ENCODE data around the gene MYEOV. TPM values are rescaled to one million over a fixed set of nuclear protein-coding genes. Genes with fewer than 3 reads are reported as not detected.

The MYEOV gene
- total and polyA plus RNA-seq, 10 of the 15 experiments (the other 5 are each of a cell fraction or from before 2014, with no cell fraction given), result 0.05 to 0.40 (median 0.26) TPM; not detected in 3

GRCh38 chr11:69333879-69334278, 39.9 kb downstream of the MYEOV start:
- CTCF ChIA-PET, result interaction anchor here (0.8 to 1.8 kb wide), 4 partner anchors 11 to 41 kb away, joined by 3 to 5 read pairs (median 4); no protein-coding TSS in a partner anchor
- TF ChIP-seq EP300 (IDR thresholded peaks at IDR 0.05; ENCODE audit: borderline replicate concordance in 1 of 2, control insufficient read depth in 1 of 2, low read depth in 2 of 2, low read length in 2 of 2), result no peak
- TF ChIP-seq, protein P1, sequence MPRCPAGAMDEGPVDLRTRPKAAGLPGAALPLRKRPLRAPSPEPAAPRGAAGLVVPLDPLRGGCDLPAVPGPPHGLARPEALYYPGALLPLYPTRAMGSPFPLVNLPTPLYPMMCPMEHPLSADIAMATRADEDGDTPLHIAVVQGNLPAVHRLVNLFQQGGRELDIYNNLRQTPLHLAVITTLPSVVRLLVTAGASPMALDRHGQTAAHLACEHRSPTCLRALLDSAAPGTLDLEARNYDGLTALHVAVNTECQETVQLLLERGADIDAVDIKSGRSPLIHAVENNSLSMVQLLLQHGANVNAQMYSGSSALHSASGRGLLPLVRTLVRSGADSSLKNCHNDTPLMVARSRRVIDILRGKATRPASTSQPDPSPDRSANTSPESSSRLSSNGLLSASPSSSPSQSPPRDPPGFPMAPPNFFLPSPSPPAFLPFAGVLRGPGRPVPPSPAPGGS (IDR thresholded peaks at IDR 0.05; ENCODE audit: borderline replicate concordance, insufficient read depth, low read depth, low read length, poor library complexity, severe bottlenecking), result no peak
- TF ChIP-seq SREBF1 (IDR thresholded peaks at IDR 0.05; ENCODE audit: low read length), result no peak
- TF ChIP-seq ETV6 (conservative IDR thresholded peaks at IDR 0.05 in 1 of 2, IDR thresholded peaks at IDR 0.05 in 1 of 2; ENCODE audit: borderline replicate concordance in 1 of 2, low read depth in 1 of 2), result no peak
- TF ChIP-seq RFX5 (IDR thresholded peaks at IDR 0.05; ENCODE audit: low read depth, low read length), result no peak
- no peak for TF ChIP-seq JUNB (IDR thresholded peaks at IDR 0.05)
- no peaks in the 10 kb centered on the region for H3K27me3 ChIP-seq (replicated peaks in 1 of 2; ENCODE audit: control insufficient read depth in 2 of 2, insufficient read depth in 2 of 2, low read length in 1 of 2)
- no peaks in the 10 kb centered on the region for H3K36me3 ChIP-seq (ENCODE audit: control insufficient read depth in 2 of 2, insufficient read depth in 2 of 2, low read length in 1 of 2)
- no peak overlapping the region for H3K27ac ChIP-seq (ENCODE audit: control insufficient read depth, insufficient read depth)
- FAIRE-seq, result no peak
- H3K9ac ChIP-seq (ENCODE audit: control insufficient read depth, insufficient read depth, low read length), result no peak overlapping the region
- SMC1A ChIA-PET (ENCODE audit: uncharacterized antibody, unreplicated experiment), result interaction anchor here (1.3 to 3.8 kb wide), 4 partner anchors 11 to 45 kb away, joined by 3 to 16 read pairs (median 6); no protein-coding TSS in a partner anchor
- H3K4me2 ChIP-seq (ENCODE audit: control insufficient read depth, insufficient read depth), result no peak overlapping the region
- H2AFZ ChIP-seq (ENCODE audit: control insufficient read depth, low read depth, low read length), result no peak overlapping the region
- H3K9me3 ChIP-seq (replicated peaks; ENCODE audit: control insufficient read depth, insufficient read depth, low read length), result no peaks in the 10 kb centered on the region; the same call in 2 of the 3 replicates
- WGBS (ENCODE audit: insufficient coverage, insufficient replicate concordance, low lambda C conversion rate, missing lambda C conversion rate), result 76% methylated on average over 2 of the region's 2 CpGs
- in situ Hi-C loops (cut with MboI) (no loop called here), intact Hi-C loops (cut with micrococcal nuclease; ENCODE audit: unreplicated experiment) (no loop called here)
- DNase-seq (ENCODE audit: low read depth, low spot score), result no peak
- RAD21 ChIA-PET (ENCODE audit: unreplicated experiment), result interaction anchor here (1.4 to 1.7 kb wide), 2 partner anchors 37 to 178 kb away, joined by 3 read pairs; partner anchors contain the start of gene SMIM38
- peaks cover 12% of the 10 kb centered on the region for H3K4me1 ChIP-seq (ENCODE audit: control insufficient read depth, insufficient read depth, low read length)
- no TSS peak for BruUV-seq (replicated peaks)
- H3K4me3 ChIP-seq, result no peak overlapping the region
- H4K20me1 ChIP-seq (ENCODE audit: control insufficient read depth, insufficient read depth), result no peaks in the 10 kb centered on the region
- POLR2A ChIA-PET, result interaction anchor here (1.2 to 1.9 kb wide), 2 partner anchors 37 to 50 kb away, joined by 3 to 6 read pairs; no protein-coding TSS in a partner anchor
- no peak for ATAC-seq
- no peaks in the 10 kb centered on the region for H3K79me2 ChIP-seq (ENCODE audit: control insufficient read depth, insufficient read depth, low read length)
